IPS-NIHi7 (cell line): Measurements from ENCODE around the gene SLC37A1.
"Not testable (repeated sequence)": the region's sequence is repeated elsewhere in the genome, so short reads cannot be mapped to it uniquely, and the experiment has no call there.

Experiments used
- DNase-seq: peaks from one replicate; pipeline ENCODE4 v3.0.0; 2012; ENCODE audit warnings: mixed read lengths; ENCODE audit errors: extremely low spot score

Gene SLC37A1

DNA sequence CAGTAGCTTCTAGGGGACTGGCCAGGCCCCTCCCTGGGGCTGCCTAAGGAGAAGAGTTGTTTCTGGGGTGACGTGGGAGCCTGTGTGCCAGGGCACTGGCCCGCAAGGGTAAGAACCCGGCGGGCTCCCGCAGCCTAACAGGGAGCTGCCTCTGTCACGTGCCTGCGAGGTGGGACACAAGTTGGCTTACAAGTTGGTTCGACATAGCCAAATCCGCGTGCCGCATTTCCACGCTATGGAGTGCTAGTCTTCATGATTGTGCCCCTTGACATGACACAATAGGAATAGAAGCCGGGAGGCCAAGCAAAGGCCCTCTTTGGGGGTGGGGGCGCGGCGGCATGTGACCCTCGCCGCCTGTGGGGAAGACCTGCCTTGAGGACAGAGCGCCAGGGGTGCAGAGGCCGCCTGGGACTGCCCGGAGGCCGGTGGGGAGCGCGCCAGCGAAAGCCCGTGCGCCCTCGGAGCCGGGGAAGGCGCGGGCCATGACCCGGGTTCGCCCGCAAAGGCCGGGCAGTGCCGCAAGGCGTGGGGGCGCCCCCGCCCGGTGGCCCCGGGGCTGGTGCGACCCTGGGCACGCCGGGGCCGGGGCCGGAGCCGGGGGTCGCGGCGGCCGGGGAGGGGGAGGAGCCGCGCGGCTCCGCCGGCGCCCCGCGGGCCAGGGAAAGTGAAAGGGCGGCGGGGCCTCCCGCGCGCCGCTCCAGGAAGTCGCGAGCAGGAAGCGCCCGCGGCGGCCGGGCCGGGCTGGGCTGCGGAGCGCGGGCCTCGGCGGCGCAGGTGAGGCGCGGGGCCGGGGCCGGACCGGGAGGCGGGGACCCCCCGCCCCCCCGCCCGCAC is at the start of gene SLC37A1:
Gene SLC37A1, plus strand, starts transcription at position 702 of the 834 bp plus-strand sequence. CDS start 4,603 bp downstream, outside the sequence.
- peak; percentile 58 for DNase-seq

DNA sequence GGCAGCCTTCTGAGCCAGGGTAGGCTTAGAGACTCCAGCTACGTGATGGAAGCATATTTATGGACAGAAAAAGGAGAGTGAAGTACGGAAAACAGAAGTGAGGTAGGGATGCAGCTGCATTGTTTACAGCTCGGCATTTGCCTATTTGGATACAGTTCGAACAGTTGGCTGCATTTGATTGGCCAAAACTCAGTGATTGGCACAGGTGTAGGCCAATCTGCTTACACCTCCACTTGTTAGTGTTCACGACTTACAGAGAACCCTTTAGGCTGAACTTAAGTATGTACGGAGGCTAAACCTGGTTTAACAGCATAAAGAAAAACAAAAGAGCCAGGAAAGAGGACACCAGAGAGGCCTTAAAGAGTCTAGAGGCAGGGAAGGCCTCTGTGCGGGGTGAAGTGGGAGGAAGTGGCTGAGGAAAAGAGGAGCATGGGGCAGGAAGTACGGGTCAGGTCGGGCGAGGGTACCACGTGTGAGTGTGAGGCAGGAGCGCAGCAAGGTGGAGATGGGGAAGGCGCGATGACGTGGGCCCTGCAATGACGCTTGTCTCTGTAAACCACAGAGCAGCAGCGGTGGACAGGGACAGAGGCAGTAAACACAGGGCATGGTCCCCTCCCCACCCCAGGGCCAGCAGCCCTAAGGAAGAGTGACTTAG is 49.7 kb upstream of the SLC37A1 start:
- no peak for DNase-seq

DNA sequence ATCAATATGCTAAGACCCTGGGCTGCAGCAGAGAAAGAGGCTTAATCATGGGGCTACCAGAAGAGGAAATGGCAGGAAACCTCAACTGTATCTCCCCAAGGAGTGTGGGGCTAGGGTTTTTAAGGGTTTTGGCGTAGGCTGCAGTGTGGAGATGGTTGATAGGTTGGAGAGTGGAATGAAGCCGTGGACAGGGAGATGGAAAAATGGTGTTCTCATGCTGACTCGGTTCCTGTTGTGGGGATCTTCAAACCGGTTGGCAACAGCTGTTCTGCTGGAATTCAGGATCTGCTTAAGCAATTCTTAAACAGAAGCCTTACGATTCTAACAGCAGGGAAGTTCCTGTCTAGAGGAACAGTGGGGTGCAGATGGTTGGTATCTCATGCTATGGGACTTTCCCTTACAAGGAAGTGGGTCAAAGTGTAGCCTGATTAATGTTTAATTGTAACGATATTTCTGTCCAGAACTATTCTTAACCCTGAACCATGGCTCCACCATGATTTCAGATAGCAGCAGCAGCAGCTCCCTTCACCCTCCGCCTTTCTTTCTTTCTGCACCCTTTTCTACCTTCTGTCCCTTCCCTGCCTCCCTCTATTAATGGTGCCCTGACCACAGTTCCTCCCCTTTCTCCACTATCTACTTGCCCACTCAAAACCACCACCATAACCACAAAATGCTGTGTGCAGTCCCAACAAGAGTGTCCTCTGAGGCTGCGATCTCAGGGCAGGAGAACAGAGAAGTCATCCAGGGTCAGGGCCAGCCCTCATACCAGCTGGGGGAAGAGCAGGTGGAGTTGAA is 48.4 kb upstream of the SLC37A1 start:
- no peak for DNase-seq

DNA sequence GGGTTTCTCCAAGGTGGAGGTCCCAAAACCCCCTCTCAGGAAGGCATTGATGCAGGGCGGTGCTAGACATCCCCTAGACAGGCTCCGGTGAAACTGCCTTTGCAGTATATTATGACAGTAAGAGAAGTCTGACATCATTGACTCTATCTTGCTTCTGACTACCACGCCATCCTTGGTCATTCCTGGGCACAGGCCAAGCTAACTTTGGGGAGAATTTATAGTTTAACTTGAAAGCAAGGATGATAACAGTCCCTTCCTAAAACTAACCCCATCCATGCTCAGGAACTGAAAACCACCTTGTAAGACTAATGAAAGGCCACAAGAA is 47.9 kb upstream of the SLC37A1 start:
- DNase-seq = no peak

DNA sequence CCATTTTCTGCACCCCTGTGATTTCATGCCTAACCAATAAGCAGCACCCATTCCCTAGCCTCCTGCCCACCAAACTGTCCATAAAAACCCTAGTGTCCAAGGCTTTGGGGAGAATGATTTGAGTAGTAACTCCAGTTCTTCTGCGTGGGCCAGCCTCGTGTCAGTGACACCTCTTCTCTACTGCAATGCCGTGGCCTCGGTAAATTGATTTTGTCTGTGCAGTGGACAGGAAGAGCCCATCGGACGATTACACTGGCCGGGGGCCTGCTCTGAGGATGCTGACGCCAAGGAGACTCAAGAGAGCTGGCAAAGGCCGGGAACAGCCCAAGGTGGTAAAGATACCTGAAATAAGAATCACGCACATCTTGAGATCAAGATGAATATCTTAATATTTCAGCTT is 47.0 kb upstream of the SLC37A1 start:
- no peak for DNase-seq

DNA sequence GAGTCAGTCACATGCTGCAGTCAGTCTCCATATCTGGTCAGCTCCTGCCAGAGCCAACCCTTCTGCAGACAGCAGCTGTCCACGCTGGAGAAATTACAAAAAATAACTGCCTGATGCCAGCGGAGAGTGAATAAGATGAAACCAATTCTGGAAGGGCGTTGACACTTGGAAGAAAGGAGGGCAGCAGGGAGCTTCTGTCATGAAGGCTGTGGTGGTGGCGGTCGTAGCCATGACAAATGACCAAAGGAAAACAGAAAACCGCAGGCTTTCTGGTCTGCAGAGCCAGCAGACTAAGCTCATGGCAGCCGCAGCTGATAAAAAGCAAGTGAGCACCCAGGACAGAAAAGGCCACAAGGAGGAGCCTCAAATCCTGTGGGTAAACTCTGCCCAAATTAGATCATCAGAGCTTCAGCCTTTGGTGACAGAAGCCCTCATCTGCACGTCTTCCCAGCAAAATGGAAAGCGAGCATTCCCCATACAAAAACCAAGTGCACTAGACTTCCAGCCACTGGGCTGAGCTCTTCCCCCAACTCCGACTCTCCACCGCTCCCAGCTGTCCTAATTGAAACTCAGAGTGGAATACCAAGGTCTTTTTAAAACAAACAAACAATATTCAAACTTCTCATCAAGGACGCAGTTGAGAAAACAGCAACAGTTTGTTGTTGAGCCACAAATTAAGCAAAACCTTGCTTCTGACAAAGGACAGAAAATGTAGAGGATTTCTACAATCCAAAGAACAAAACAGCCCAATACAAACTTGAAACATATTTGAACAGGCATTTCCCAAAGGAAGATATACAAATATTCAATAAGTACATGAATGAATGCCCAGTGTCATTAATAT is 46.3 kb upstream of the SLC37A1 start:
- peak; percentile 62 for DNase-seq

DNA sequence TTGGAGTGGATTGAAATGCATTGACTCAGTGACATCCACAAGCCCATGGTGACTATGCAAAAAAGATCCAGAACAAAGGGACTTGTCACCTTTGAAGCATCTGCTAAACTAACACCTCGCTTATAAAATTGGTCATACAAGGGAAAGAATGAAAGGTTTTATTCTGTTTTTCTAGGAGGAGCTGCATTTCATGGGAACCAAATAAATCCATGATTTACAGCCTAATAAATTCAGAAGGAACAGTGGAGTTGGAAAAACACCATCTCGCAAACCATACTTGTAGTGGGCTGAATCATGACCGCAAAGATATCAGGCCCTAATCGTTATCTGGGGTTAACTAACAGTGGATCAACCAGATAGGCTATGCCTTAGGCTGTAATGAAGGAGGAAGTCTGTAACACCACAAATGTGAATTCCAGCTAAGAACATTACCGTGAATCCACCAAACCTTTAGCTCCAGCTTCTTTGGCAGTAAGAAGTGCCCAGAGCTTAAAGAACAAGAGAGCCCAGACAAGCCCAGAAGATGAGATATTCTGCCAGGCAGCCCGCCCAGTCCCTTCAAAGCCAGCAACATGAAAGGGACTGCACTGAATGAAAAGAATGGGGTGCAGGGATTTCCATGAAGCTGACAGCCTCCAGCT is 45.0 kb upstream of the SLC37A1 start:
- no peak for DNase-seq

DNA sequence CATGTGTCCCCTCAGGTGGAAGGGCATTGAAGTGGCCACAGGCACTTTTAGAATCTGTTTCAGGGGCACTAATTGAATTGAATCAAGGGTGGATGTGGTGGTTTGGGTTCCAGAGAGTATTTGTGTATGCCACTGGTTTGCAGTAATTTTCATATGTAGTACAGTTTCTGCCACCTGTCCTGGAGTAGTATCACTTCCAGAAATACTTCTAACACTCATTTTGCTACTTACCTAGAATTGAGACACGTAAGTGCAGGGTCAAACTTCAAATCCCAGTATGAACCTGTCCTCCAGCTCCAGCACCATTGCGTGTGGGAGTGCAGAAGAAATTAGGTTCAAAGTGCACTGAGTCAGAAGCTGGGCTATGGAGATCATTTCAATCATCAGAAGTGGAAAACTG is 44.4 kb upstream of the SLC37A1 start:
- DNase-seq = no peak

DNA sequence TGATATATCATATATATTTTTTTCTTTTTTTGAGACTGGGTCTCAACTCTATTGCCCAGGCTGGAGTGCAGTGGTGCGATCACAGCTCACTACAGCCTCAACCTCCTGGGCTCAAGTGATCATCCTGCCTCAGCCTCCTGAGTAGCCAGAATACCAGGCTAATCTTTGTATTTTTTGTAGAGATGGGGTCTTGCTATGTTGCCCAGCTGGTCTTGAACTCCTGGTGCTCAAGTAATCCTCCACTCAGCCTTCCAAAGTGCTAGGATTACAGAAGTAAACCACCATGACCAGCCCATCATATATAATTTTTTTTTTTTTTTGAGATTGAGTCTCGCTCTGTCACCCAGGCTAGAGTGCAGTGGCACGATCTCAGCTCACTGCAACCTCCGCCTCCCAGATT is 43.9 kb upstream of the SLC37A1 start:
- not testable (repeated sequence) for DNase-seq

DNA sequence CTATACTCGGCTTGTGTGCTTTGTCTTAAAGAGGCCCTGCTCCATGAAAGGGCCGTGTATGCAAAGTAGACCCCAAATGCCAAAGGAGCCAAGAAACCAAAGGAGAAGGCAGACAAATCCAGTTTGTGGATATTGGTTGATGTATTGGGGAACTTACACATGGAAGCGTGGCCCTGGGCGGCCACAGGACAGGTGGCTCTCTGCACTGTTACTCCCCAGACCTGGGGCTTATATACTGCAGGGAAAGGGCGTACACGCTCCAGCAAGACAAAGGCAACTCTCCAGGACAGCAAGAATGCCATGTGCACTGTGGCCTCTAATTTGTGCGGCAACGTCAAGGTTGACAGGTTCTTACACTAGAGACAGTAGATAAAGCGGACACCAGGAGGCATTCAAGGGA is 42.4 kb upstream of the SLC37A1 start:
- DNase-seq = no peak

DNA sequence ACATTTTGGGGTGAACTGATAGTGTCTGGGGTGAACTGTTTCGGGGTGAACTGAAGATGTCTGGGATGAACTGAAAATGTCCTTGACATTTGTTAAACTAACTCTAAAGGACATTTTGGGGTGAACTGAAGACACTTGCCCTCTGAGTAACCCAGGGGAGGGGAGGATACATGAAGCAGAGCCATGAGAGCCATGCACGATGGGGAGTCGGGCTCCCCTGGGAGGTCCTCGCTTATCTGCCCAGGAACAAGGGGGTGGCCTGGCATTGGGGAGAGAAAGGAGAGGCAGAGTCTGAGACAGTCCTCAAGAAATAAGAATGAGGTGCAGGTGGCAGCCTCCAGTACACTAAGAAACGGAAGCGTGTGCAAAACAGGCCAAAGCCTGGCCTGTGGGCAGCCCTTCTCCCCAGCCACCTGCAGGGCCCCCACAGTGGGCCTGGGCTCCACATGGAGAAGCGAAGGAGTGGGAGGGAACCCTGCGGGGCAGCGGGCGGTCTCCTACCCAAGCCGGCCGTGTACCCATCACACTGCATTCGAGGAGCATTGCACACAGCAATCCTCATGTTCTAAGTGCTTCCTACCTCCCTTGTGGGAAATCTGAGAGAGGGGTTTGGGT is 41.8 kb upstream of the SLC37A1 start:
- no peak for DNase-seq

DNA sequence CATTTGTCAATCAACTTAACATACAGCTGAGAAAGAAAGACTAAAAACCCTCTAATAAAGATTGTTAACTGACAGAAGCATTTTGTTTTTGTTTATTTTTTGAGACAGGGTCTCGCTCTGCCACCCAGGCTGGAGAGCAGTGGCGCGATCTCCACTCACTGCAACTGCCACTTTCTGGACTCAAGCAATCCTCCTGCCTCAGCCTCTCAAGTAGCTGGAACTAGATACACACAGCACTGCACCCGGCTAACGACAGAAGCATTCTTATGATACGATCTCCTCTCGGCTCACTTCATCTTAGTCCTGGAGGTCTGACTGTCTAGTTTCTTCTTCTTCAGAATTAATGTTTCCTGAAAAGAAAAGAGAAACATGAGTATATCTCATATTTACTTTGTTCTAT is 41.1 kb upstream of the SLC37A1 start:
- no peak for DNase-seq

DNA sequence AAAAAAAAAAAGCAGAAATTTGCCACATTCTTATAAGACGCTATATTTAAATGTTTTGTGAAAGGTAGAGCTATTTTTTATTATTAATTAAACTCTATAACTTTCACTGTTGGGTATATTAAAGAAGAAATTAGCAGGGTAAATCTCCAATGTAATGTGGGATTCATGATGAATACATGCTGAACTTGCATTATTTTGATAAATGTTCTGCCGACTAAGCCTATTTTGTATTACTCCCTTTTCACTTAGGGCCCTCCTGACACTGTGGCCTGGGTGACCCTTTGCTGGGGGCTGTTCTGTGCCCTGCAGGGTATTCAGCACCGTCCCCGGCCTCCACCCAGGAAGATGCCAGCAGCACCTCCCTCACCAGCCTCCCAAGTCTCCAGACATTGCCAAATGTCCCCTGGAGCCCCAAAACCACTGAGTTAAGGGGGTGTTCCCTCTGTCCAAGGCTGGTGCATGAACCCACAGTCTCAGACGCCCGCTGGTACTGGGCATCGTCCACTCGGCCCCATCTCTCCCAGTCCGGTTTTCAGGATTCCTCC is 40.1 kb upstream of the SLC37A1 start:
- DNase-seq = no peak

DNA sequence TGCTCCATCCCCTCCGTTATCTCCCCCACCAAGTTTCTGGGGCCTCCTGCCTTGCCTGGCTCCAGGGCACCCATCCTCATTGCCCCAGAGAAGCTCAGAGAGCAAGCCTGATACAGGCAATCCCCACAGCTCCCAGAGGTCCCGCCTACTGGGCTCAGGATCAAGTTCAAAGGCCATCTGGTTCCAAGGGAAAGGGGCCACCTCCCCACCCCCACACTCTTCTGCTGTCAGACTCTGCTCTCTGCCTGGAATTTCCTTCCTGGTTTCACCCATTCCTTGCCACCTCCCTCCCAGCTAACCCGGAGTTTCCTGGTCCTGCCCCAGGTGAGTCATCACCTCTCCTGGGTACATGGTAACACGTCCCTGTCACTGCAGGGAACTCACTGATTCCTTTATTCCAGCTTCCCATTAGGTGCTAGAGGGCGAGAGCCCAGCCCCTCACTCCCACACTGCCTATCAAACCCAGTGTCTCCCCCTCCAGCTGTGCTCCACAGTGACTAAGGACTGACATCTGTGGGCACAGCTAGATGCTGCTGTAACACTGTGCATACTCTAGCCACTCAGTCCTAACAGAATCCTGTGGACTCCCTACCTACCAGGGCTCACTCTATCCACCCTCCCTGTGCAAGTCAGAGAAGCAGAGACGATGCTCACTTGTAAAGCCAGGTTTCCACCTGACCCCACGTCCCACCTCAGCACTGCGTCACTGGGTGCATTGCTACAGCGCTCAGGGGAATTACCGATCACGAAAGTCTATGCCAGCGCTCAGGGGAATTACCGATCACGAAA is 39.4 kb upstream of the SLC37A1 start:
- peak; percentile 76 for DNase-seq

DNA sequence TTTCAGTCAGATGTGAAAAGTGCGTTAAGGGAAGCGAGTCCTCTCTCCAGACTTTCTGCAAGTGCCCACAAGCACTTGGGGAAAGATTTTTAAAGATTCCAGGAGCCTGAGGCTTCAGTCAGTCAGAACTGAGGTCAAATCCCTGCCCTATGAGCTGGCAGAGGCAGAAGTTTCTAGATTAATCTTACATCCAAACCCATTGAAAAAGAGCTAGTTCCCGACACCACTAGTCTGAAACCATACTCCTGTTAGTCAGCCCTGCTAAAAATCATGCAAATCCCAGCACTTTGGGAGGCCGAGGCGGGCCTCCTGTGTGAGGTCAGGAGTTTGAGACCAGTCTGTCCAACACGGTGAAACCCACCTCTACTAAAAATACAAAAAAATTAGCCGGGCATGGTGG is 38.6 kb upstream of the SLC37A1 start:
- DNase-seq = no peak

DNA sequence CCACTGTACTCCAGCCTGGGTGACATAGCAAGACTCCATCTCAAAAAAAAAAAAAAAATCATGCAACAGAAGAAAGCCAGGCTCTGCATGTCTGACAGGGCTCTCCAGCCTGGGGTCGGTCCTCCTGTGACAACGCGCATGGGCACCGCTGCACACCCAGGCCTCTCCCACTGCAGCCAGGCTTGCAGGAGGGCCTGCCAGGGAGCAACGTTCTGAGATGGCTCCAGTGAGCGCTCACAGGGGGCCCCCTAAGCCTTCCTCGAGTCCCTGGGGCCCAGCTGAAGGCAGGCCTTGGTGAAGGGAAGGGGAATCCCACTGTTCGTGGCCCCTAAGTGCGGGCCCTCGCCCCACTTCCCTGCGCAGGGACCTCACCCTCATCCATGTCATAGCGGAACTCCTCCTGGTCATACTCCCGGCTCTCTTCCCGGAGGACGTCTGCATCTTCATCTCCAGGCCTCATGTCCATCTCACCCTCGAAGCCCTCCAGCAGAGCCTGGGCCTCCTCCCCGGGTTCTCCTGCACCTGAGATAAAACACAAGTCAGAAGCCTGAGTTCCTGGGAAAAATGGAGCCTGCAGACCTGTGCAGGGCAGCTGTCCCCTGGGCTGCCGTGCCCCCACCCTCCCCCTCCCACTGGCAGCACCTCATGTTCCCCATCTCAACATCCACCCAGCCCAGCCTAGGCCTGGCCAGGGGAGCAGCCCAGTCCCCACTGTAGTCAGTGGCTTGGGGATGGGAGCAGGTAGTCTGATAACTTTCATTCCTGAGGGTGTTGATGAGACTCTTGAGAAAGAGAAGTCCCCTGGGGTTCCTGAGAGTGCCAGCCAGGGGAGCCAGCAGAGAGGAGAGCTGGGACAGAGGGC is 37.9 kb upstream of the SLC37A1 start:
- DNase-seq = no peak

DNA sequence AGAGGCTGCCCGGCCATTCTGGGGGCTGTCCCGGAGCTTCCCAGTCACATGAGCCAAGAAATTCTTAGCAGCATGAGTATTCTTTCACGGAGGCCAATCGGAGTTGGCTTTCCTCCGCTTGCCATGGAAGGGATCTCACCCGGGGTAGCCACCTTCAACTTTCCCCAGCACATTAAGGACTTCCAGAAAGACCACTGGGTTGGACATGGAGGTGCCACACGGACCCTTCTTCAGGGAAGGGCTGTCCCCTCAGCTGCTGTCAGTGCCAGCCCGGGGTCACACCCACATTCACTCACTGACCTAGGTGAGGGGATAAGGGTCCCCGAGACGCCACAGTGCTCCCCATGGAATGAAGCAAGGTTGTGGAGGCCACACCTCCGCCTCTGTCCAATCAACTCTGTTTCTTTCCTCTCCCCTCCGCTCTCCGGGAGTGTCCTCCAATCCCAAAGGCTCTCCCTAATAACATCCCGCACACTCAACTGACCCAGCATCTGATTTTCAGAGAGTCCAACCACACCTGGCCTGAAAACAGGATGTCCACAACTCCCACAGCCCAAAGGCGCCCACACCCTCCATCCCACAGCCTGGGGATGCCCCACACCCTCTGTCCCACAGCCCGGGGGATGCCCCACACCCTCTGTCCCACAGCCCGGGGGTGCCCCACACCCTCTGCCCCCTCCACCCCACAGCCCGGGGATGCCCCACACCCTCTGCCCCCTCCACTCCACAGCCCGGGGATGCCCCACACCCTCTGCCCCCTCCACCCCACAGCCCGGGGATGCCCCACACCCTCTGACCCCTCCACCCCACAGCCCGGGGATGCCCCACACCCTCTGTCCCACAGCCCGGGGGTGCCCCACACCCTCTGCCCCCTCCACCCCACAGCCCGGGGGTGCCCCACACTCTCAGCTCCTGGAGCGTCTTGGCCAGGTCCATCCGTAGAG is 37.0 kb upstream of the SLC37A1 start:
- DNase-seq = no peak

DNA sequence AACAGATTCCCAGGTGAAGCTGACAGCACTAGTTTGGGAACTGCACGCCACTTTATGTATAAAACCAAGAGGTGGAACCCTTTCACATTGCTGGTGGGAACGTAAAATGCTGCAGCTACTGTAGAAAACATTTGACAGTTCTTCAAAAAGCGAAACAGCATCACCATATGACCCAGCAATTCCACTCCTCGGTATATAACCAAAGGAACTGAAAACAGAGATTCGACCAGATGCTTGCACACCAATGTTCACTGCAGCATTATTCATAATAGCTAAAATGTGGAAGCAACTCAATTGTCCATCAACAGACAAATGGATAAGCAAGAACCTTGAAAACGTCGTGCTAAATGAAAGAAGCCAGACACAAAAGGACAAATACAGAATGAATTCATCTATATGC is 35.1 kb upstream of the SLC37A1 start:
- DNase-seq = no peak
